ENCODE measurements around the gene SLU7. TPM values are rescaled to one million over a fixed set of nuclear protein-coding genes. Genes with fewer than 3 reads are reported as not detected.

The SLU7 gene
- total RNA-seq, 1 experiment from 2014 or later, result 33.3 TPM

DNA sequence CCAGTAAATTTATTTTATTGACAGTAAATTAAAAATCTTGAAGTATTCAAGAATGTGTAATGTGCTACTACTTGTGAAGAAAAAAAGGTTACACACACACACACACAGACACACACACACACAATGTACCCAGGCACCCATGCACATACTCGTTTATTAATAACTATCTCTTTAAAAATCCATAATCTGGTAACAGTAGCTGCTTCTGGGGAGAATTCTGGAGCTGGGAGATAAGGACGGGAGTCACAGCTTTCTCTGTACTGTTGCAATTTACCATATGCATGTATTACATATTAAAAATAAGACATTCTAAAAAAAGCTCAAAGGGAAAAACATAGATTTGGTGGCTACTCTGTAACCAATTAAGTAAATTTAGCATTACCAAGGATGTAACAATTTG lies 40.6 kb downstream of the SLU7 start:
- no peak overlapping the region for H2BK5ac ChIP-seq (ENCODE audit: insufficient read length, low read length)
- H3K23me2 ChIP-seq (ENCODE audit: insufficient read length, low read depth, low read length, poor library complexity, severe bottlenecking), result no peaks in the 10 kb centered on the region
- H4K8ac ChIP-seq (replicated peaks; ENCODE audit: insufficient read length, low read depth, low read length), result no peak overlapping the region
- H2BK120ac ChIP-seq (ENCODE audit: low read depth, low read length, poor library complexity, severe bottlenecking), result no peak overlapping the region
- H3K9ac ChIP-seq (ENCODE audit: extremely low read depth, insufficient read length, low read length), result no peak overlapping the region
- no CpG with 5 or more reads among the region's 2 CpGs for WGBS (ENCODE audit: extremely low coverage, insufficient read length, low lambda C conversion rate)
- no peak overlapping the region for H3K4me2 ChIP-seq (ENCODE audit: insufficient read depth, insufficient read length, low read length)
- Mint-ChIP-seq H3K9me3 (no peaks in the 10 kb centered on the region), H3K4me3 (no peak overlapping the region), H3K27me3 (ENCODE audit: low read depth) (peaks cover 13% of the 10 kb centered on the region), H3K27ac (no peak overlapping the region), H3K4me1 (peaks cover 11% of the 10 kb centered on the region in 2 experiments), H3K36me3 (ENCODE audit: insufficient read depth in 1 of 3, low read depth in 3 of 3) (no peaks in the 10 kb centered on the region)
- no peak overlapping the region for H2BK12ac ChIP-seq (ENCODE audit: insufficient read length, low read depth, low read length)
- H4K91ac ChIP-seq (ENCODE audit: insufficient read length, low read depth, low read length), result no peak overlapping the region
- H3K56ac ChIP-seq (ENCODE audit: insufficient read length, low read depth, low read length), result no peak overlapping the region
- no peaks in the 10 kb centered on the region for H3K4me1 ChIP-seq (ENCODE audit: insufficient read depth, low read length)
- H3K18ac ChIP-seq (ENCODE audit: insufficient read length, low read depth, low read length), result no peak overlapping the region
- H3K23ac ChIP-seq (ENCODE audit: insufficient read length, low read depth, low read length), result no peak overlapping the region
- H3K79me2 ChIP-seq (ENCODE audit: insufficient read depth, low read length), result no peaks in the 10 kb centered on the region
- TF ChIP-seq, protein P1, sequence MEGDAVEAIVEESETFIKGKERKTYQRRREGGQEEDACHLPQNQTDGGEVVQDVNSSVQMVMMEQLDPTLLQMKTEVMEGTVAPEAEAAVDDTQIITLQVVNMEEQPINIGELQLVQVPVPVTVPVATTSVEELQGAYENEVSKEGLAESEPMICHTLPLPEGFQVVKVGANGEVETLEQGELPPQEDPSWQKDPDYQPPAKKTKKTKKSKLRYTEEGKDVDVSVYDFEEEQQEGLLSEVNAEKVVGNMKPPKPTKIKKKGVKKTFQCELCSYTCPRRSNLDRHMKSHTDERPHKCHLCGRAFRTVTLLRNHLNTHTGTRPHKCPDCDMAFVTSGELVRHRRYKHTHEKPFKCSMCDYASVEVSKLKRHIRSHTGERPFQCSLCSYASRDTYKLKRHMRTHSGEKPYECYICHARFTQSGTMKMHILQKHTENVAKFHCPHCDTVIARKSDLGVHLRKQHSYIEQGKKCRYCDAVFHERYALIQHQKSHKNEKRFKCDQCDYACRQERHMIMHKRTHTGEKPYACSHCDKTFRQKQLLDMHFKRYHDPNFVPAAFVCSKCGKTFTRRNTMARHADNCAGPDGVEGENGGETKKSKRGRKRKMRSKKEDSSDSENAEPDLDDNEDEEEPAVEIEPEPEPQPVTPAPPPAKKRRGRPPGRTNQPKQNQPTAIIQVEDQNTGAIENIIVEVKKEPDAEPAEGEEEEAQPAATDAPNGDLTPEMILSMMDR (conservative IDR thresholded peaks at IDR 0.05), result no peak
- no peak overlapping the region for H3T11ph ChIP-seq (ENCODE audit: low read length)
- no peak overlapping the region for H2BK20ac ChIP-seq (ENCODE audit: low read depth, low read length, poor library complexity, severe bottlenecking)
- no peaks in the 10 kb centered on the region for H3K79me1 ChIP-seq (ENCODE audit: insufficient read depth, low read depth, low read length, poor library complexity, severe bottlenecking)
- H2AFZ ChIP-seq (ENCODE audit: low read length), result no peak overlapping the region
- no peak overlapping the region for H3K27ac ChIP-seq (ENCODE audit: insufficient read length, low read depth, low read length)
- H3K27me3 ChIP-seq (ENCODE audit: insufficient read depth, low read length), result no peaks in the 10 kb centered on the region
- H4K5ac ChIP-seq (ENCODE audit: insufficient read length, low read depth, low read length), result no peak overlapping the region
- no peak overlapping the region for H2BK15ac ChIP-seq (ENCODE audit: low read depth, low read length)
- no peak overlapping the region for H3K14ac ChIP-seq (ENCODE audit: insufficient read depth, low read length)
- DNase-seq, result no peak
- H4K20me1 ChIP-seq (ENCODE audit: control insufficient read depth, insufficient read depth, insufficient read length), result no peaks in the 10 kb centered on the region
- H2AK5ac ChIP-seq (ENCODE audit: insufficient read length, low read length), result no peak overlapping the region
- H3K4ac ChIP-seq (ENCODE audit: low read depth, low read length), result no peak overlapping the region
- no peaks in the 10 kb centered on the region for H3K9me3 ChIP-seq (ENCODE audit: control insufficient read depth, low read depth, low read length)

Data from H9 (cell line).